H4 (cell line): Measurements from ENCODE around the gene VMAC. TPM values are rescaled to one million over a fixed set of nuclear protein-coding genes. Genes with fewer than 3 reads are reported as not detected.

ENCODE experiments used
- DNase-seq: peaks from one replicate; pipeline ENCODE4 v3.0.0-alpha.2; 2015; ENCODE audit warnings: low spot score
- total RNA-seq: library from RNA; depleted of rRNA; stranded (reverse); fragments of >200 nt; shearing (Covaris generic); gene quantifications from 2 replicates; pipeline ENCODE4 v1.2.3, GENCODE V29; 2014; rRNA removed

VMAC gene
- total RNA-seq, 1 experiment from 2014 or later = 1.0 TPM

GRCh38 chr19:5952193-5953029, 47.7 kb downstream of the VMAC start:
- DNase-seq = no peak

GRCh38 chr19:5953030-5953589, 48.4 kb downstream of the VMAC start:
- no peak for DNase-seq

- peak; percentile 40 for DNase-seq
These were observed 49.1 kb downstream of the VMAC start for GRCh38 chr19:5953680-5954213.

- no peak for DNase-seq
These were observed 49.6 kb downstream of the VMAC start for GRCh38 chr19:5954293-5954692.

- no peak for DNase-seq
These were observed 50.9 kb downstream of the VMAC start for GRCh38 chr19:5955636-5955935.

- no peak for DNase-seq
These were observed 51.7 kb downstream of the VMAC start for GRCh38 chr19:5956323-5956722.

- DNase-seq = no peak
These were observed 52.1 kb downstream of the VMAC start for GRCh38 chr19:5956728-5957127.

- no peak for DNase-seq
These were observed 52.5 kb downstream of the VMAC start for GRCh38 chr19:5957170-5957569.

- no peak for DNase-seq
These were observed 53.6 kb downstream of the VMAC start for GRCh38 chr19:5958074-5958850.

- no peak for DNase-seq
These were observed 54.1 kb downstream of the VMAC start for GRCh38 chr19:5958851-5959122.

- DNase-seq = no peak
These were observed 54.8 kb downstream of the VMAC start for GRCh38 chr19:5959260-5960004.

Other genes with a start within 250 kb of the VMAC start
- 38.1 and 52.7 TPM in 2 replicates for gene MICOS13, start 224.4 kb upstream of the VMAC start, total RNA-seq
- 2.4 and 4.9 TPM in 2 replicates for gene HSD11B1L, start 223.8 kb upstream of the VMAC start, total RNA-seq
- gene RPL36, start 214.6 kb upstream of the VMAC start, total RNA-seq = 933 and 1,282 TPM in 2 replicates
- gene LONP1, start 184.7 kb upstream of the VMAC start, total RNA-seq = 49.1 and 81.4 TPM in 2 replicates
- gene CATSPERD, start 184.2 kb upstream of the VMAC start, total RNA-seq = not detected in 2 replicates
- 0.25 TPM in 1 of 2 replicates, not detected in the other for gene PRR22, start 120.1 kb upstream of the VMAC start, total RNA-seq
- gene DUS3L, start 113.7 kb upstream of the VMAC start, total RNA-seq = 23.2 and 28.1 TPM in 2 replicates
- gene NRTN, start 99.8 kb upstream of the VMAC start, total RNA-seq = 0.06 and 0.23 TPM in 2 replicates
- not detected in 2 replicates for gene FUT6, start 65.2 kb upstream of the VMAC start, total RNA-seq
- not detected in 2 replicates for gene FUT3, start 53.4 kb upstream of the VMAC start, total RNA-seq
- gene FUT5, start 34.3 kb upstream of the VMAC start, total RNA-seq = not detected in 2 replicates
- gene NDUFA11, start 1.1 kb upstream of the VMAC start, total RNA-seq = 281 and 301 TPM in 2 replicates
- gene CAPS, start 9.4 kb downstream of the VMAC start, total RNA-seq = 0.08 and 0.66 TPM in 2 replicates
- 54.2 and 70.6 TPM in 2 replicates for gene RANBP3, start 73.3 kb downstream of the VMAC start, total RNA-seq
- gene RFX2, start 205.6 kb downstream of the VMAC start, total RNA-seq = 4.9 and 5.7 TPM in 2 replicates
- not detected in 2 replicates for gene ACSBG2, start 230.8 kb downstream of the VMAC start, total RNA-seq